MM.1S (cell line): ENCODE measurements around the gene EIF3F.

Source experiments
- CTCF ChIP-seq: fragments of 300-600 bp; sonication (generic); IDR thresholded peaks from 2 replicates; pipeline ENCODE4 v1.5.1; 2016; ENCODE audit warnings: antibody characterized with exemption, low read length, mixed read lengths
- EZH2phosphoT487 ChIP-seq: fragments of 300-600 bp; sonication (generic); IDR thresholded peaks from 2 replicates; pipeline ENCODE4 v1.6.1; 2018; ENCODE audit warnings: antibody characterized with exemption, low read length

GRCh38 chr11:7977232-7977917 lies 9.8 kb upstream of the EIF3F start:
- TF ChIP-seq CTCF = no peak
- TF ChIP-seq EZH2phosphoT487 = no peak
